ENCODE results near the gene PITPNM2.

Gene PITPNM2

DNA sequence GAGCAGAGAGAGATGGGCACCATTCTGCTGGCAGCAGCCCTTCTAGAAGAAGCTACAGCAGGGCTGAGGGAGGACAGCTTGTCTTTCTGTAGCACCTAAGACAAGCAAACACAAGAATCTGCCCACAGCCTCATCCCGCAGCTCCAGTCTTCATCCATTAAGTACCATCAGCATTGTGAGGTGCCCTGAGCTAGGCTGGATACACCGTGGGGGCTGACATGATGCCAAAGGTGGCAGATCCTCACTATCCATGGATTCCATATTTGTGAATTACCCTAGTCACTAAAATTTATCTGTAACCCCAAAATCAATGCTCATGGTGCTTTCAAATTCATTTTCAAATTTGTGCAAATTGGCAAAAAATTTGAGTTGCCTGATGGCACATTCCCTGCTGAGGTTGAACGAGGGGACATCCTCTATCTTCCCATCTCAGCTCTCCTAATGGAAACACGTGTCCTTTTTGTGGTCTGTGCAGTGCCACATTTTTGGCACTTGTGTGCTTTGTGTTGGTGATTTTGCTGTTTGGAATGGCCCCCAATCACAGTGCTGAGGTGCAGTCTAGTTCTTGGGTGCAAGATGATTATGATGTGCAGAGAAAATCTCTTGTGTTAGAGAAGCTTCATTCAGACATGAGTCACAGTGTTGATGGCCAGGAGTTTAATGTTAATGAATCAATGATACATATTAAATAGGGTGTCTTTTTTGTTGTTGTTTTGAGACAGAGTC is 7.0 kb downstream of the PITPNM2 start:
- DNase-seq (ENCODE audit: low read depth in 2 of 2) = no peak

DNA sequence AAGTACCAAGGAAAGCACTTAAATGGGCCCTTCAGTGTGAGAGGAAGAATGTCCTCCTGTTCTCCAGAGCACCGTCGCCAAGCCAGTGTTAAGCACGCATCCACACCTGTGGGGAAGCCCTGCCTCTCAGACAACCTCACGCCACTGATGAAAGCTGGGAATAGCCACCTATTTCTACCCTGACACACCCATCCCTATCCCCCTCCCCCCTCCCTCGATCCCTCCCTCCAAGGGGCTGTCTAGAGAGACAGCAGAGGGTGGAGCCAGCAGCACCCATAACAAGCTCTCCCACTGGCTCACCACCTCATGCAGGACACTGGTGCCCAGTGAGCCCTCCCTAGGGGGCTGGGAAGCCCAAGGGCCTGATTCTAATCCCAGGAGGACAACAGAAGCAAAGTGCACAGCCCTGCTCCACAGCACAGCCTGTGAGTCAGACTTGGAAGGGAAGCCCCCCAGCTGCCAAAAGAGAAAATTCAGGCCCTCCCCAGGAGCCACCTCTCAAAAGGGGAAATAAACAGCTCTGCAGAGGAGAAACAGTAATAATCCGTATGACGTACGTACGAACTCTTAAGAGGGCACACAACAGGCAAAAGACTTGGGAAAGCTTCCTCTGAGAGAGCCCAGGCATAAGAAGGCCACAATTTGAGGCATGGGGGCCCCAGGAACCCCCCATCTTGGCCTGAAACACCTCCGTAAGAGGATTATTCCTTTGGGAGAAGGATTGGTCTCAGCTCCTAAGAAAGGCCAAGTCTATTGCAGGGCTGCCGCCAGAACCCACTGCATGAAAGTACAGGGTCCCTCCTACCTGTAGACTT is 7.8 kb downstream of the PITPNM2 start:
- DNase-seq (ENCODE audit: low read depth in 2 of 2) = no peak

DNA sequence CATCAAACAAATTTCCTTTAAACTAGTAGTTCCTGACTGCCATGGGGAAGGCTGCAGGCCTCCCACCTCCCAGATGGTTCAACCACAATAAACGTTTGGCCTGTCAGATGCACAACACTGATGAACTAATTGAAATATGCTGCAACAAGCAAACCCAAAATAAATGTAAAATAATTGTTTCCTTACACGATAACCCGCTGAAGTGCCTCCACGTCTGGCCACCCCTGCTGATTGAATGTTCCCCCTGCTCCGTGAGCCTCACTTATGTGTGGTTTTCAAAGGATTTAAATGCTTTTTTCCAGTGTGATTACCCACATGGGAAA is 8.4 kb downstream of the PITPNM2 start:
- no peak for DNase-seq (ENCODE audit: low read depth in 2 of 2)

DNA sequence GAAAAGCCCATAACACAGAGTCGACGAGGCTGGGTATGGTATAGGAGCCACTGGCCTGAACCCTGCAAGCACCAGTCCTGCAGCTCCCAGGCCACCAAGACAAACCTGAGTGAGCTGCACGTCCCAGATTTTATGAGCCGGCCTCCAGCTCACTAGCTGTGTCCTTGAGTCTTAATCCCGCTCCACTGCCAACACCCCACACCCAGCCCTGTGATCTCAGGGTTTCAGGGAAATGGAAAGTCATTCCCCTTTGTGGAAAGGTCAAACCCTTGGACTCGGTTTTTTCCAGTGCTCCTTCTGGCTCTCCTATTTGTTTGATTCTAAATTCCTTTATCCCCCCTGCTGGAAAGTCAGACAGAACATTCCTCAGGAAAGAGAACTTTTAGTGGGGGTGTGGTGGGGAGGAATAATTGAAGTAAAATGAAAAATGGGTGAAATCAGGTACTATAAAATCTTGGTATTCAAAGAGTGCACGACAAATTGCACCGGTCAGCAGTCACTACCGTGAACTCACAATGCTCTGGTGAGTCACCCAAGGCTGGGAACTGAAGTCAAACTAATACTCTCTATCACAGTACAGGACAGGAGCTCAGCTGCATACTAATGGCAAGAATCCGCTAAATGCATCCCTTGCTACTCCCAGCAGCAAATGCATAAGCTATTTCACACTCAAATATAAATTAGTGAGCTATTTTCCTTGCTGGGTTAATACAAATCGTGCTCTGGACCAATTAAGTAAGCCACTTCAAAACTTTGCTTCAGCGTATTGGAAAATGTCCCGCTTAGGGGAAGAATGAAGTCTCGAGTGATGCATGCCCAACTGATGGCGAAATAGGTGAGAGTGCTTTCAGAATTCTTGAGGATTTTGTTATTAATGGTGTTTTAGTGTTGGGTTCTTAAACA is 9.0 kb downstream of the PITPNM2 start:
- DNase-seq (ENCODE audit: low read depth in 2 of 2) = no peak

DNA sequence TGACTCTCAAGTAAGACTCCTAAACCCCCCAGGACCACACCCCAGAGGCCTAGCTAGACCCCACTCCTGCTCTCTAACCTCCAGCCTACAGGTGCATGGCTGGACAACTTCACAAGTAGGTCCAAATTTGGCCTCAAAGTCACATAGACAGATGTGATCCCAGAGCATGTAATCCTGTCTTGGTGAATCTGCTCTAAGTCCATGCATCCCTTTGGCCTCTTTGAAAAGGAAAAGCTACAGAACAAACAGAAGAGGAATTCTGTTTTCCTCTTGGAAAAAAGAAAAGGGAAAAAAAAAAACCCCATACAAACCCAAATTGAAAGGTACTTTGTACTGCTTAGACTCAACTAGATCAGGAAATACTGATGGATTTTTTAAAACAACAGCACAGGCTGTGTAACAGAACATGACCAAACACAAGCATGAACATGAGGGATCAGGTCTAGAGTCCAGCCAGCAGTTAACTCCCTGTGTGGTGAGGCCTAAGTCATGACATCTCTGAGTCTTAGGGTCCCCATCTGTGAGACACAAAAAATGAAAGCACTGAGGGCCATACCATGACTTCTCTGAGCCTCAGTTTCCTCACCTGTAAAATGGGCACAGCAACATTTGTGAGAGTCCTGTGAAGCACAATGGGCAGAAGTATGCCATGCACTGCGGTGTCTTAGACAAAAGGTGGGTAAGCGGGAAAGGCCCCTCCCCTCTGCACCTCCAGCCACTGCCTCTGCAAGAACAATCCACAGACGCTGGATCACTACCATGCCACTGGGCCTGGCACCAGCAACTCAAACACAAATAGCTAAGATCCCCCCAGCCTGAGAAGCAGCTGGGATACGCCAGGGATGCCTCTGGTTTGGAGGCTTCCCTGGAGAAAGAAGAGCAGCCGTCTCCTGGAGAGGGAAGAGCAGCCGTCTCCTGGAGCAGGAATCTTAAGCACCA is 9.9 kb downstream of the PITPNM2 start:
- no peak for DNase-seq (ENCODE audit: low read depth in 2 of 2)

DNA sequence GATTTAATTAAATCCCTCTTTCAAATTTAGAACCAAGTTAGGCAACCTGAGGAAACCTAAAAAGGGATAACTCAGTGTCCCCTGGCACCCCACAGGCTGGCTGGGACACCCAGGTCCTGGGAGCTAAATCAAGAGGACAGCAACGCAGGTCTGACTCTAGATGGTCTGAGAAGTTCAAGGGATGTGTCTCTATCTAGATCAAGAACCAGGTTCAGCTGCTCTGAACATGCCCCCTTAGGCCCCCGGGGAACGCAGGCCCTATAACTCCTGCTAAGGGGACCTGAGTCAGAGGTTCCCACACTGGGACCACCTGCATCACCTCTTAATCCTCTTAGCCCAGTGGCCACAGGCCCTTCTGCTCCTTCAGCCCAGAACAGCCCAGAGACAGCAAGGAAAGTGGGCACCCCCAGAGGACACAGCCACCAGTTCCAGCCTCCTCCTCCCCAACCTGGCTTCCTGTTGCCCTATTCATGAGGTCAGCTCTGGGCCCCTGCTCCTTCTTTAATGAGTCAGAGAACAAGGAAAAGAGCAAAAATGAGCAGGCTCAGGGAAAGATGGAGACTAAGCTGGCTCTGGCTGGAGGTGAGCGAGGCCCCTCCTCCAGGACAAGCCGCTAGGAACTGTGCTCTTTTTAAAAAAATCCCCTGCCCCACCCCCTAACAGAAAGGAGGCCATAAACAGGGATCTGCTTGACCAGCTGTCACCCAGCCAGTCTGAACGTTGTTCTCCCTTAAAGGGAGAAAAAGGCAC is 10.8 kb downstream of the PITPNM2 start:
- DNase-seq (ENCODE audit: low read depth in 2 of 2) = no peak

DNA sequence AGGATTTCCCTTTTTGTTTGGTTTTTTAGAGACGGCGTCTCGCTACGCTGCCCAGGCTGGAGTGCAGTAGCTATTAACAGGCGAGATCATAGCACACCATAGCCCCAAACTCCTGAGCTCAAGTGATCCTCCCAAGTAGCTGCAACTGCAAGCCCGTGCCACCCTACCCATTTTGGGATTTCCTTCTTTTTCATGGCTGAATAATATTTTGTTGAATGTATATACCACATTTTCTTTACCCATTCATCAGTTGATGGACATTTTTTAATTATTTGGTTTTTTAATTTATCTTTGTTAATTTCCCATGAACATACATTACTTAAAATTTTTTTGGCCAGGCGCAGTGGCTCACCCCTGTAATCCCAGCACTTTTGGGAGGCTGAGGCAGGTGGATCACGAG is 15.2 kb downstream of the PITPNM2 start:
- no peak for DNase-seq (ENCODE audit: low read depth in 2 of 2)

DNA sequence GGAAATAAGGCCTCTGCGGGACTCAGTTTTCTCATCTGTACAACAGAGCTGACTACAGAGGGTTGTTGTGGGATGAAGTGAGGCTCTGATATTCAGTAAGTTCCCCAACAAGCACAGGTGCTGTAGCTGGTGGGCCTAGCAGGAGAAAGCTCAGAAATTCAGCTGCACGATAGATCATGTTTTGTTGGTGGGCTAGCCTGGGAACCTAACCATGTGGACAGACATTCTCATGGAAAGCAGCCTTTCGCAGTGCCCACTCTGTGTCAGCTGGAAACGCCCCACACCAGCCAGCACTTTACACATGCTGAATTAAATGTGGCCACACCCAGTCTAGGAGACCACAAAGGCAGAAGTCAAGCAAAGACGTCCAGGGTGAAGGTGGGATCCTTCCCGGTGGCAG is 16.1 kb downstream of the PITPNM2 start:
- DNase-seq (ENCODE audit: low read depth in 2 of 2) = no peak

DNA sequence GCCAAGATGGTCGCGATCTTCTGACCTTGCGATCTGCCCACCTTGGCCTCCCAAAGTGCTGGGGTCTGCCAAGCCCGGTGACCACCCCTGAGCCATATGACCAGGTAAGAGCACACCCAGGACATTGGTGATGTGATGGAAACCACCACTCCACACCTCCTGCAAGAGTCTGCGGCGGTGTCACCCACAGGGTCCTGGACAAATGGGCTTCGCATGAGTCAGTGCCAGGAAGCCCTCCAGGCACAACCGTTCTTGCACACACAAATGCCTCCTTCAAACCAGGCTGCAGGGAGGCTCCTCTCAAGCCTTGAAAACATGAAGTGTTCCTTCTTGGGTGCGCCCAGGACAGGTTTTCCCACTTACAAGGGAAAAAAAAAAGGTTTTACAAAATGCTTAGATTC is 16.6 kb downstream of the PITPNM2 start:
- DNase-seq (ENCODE audit: low read depth in 2 of 2) = no peak

DNA sequence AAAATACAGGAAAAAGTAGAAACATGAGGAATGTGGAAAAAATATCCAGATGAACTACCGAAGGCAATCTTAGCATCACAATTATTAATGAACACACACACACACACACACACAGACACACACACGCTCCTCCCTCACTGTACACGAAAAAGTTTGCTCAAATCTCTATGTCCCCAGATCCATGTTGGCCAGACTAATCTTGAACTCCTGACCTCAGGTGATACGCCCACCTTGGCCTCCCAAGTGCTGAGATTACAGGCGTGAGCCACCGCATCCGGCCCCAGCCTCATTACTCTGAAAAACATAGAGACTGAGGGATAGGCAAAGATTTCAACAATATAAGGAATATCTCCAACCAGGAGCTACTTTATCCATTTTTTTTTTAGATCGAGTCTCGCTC is 17.2 kb downstream of the PITPNM2 start:
- no peak for DNase-seq (ENCODE audit: low read depth in 2 of 2)

DNA sequence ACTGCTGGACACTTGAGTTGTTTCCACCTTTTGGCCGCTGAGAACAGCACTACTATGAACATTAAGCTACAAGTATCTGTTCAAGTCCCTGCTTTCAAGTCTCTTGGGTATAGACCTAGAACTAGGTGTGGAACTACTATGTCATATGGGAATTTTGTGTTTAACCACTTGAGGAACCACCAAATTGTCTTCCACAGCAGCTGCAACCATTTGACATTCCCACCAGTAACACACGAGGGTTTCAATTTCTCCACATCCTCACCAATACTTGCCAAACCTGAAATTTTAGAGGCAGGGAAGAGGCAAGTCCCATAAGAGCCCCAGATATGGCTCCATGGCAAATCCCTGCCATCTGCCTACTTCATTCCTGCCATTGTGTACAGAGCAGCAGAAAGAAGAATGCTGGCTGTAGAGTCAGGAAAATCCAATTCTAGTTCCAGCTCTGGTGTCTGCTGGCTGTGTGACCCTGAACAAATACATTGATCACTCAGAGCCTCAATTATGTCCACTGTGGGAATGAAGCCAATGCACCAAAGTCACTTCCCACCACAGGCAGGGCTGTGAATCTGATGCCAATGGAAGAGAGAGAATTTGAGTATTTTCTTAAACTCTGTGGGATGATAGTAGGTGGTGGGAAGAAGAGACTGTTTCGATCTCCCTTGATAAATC is 17.8 kb downstream of the PITPNM2 start:
- no peak for DNase-seq (ENCODE audit: low read depth in 2 of 2)

DNA sequence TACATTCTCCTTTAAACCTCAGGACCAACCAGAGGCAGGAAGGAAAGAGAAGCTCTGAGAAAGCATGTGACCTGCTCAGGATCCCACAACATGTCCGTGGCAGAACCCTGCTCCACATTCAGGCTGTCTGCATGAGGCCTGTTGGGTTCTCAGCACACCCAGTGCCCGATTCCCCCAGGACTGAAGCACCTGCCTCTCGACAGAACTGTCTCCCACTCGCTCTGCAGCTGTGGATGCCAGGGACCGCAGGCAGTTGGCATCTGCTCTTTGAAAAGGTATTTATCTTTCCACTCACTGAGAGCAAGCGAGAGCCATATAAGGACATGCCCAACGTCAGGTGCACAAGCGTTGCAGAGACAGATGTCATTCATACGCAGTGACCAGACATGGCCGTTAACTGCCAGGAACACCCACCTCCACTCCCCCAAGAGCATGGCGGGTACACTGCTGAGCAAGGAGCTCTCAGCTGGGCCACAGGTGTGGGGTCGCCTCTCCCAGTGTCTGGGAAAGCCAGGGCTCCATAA is 18.9 kb downstream of the PITPNM2 start:
- DNase-seq (ENCODE audit: low read depth in 2 of 2) = no peak

DNA sequence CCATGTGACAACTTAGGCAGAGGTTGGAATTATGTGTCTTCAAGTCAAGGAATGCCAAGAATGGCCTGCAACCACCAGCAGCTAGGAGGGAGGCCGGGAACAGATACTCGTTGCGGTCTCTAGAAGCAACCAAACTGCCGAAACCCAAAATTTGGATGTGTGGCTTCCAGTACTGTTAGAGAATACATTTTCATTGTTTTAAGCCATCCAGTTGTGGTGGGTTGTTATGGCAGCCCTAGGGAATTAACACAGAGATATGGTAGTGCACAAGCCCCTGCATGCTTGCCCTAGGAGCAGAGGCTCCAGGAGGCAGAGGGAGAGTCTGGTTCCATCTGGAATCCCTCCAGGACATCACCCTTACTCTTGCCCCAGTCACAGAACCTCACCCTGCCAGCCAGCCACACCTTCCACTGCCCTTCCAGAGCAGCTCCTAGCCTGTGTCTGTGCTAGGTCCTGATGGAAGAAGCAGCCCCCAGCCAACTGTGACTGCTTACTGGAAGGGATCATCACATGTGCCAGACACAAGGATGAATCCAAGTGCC is 19.5 kb downstream of the PITPNM2 start:
- no peak for DNase-seq (ENCODE audit: low read depth in 2 of 2)

DNA sequence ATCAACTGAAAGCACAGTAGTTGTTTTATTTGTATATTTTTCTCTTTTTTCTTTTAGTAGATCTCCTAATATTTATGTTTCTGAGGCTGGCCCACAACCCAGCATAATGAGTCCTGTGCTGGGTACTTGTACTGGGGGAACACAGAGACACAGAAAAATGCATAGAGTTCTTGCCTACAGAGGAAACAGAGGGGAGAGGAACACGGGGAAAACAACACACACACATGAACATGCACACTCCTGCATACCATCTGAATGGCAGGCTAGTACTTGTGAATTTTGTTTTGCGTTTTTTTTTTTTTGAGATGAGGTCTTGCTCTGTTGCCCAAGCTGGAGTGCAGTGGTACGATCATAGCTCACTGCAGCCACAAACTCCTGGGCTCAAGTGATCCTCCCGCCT is 21.3 kb downstream of the PITPNM2 start:
- no peak for DNase-seq (ENCODE audit: low read depth in 2 of 2)

DNA sequence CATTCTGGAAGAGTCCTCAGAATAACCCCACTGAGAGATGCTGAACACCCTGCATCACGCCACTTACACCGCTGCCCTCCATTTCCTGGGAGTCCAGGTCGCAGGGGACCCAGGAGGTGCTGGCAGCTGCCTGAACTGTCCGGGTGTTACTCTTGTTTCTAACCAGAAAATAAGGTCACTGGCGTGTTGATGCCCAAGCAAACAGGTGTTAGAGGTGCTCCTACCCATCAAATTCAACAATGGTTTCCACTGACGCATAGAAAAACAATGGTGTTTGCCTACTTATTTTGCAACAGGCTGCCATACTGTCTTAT is 23.8 kb downstream of the PITPNM2 start:
- DNase-seq (ENCODE audit: low read depth in 2 of 2) = no peak

DNA sequence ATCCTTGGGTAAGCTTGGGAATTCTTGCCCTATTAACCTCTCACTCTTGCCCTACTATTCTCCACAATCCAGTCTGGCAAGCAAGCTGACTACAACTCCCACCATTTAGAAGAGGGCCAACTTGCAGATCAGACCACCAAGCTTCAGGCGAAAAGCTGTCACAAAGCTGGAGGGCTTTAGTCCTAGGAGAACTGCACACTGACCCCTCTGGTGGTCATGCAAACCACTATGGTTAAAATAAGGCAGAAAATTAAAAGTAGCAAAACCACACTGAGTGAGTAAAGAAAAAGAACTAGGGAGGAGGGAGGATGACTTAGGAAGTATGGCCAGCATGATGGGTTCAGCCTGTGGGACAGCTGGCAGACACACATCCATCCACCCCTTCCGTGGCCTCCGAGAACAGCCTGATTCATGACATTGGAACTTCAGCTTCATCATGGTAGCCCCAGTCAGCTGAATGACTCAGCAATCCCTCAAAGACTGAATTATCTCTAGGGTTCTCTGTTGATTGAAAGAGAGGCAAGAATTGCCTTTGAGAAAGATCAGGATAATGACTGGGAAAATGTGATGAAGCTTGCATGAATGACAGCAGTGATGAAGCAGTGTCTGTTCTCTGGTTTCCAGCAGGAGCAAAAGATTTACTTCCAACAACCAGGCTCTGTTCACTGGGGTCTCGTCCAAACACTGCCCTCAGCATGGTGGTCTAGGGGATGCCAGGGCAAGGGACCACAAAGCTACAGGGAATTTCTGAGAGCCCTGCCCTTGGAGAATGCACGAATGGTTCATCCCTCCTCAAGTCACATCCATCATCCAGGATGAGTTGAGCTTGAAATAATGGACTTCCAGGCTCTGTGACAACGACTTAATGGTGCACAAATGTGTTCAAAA is 24.4 kb downstream of the PITPNM2 start:
- no peak for DNase-seq (ENCODE audit: low read depth in 2 of 2)

DNA sequence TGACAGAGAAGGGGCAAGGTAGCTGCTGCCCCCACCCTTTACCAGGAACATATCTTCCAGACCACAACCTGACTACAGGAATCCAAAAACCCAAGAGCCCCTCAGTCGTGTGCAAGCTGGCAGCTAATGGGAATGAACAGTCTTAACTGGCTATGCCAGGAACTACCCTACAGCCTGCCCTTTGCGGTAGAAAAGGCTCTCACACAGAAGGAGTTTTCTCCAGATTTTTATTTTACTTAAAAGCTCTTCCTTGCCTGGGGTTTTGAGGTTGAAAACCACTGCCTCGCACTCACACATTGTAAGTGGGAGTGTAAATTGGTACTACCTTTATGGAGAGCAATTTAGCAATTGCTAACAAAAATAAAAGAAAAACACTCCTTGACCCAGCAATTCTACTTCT is 28.3 kb downstream of the PITPNM2 start:
- DNase-seq (ENCODE audit: low read depth in 2 of 2) = no peak

DNA sequence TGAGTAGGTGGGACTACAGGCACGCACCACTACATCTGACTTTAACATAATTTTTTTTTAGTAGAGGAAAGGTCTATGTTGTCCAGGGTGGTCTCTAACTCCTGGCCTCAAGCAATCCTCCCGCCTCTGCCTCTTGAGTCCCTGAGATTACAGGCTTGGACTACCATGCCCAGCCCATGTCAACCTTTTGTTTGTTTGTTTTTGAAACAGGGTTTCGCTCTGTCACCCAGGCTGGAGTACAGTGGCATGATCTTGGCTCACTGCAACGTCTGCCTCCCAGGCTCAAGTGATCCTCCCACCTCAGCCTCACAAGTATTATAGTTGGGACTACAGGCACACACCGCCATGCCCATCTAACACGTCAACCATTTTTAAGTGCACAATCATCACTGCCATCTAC is 29.2 kb downstream of the PITPNM2 start:
- DNase-seq (ENCODE audit: low read depth in 2 of 2) = no peak
